Esophagus muscularis mucosa (tissue), 4 donors: ENCODE measurements around the gene ADCY10.

Experiments used
- EP300 ChIP-seq: sonication (generic); formaldehyde crosslinking; IDR thresholded peaks from one replicate; pipeline ENCODE4 v1.6.1; 2017; ENCODE audit warnings: antibody characterized with exemption
- POLR2A ChIP-seq: fragments of 450-650 bp; IDR thresholded peaks from one replicate; pipeline ENCODE4 v1.6.1; 2017; ENCODE audit warnings: antibody characterized with exemption, moderate library complexity, mild to moderate bottlenecking, low read depth
- POLR2AphosphoS5 ChIP-seq, 2 donors: sonication (generic); formaldehyde crosslinking; IDR thresholded peaks; one replicate each; pipeline ENCODE4 v1.6.1; 2017; ENCODE audit warnings: antibody characterized with exemption in 2 of 2
- TF ChIP-seq, protein P1 (sequence below), 3 experiments: fragments of 200-600 bp in 2 of 3; fragments of 450-650 bp in 1 of 3; sonication (generic) in 2 of 3; IDR thresholded peaks; one replicate each; pipeline ENCODE4 v1.5.1; 2017 to 2019; ENCODE audit warnings: antibody characterized with exemption in 3 of 3, mild to moderate bottlenecking in 2 of 3, moderate library complexity in 1 of 3

DNA sequence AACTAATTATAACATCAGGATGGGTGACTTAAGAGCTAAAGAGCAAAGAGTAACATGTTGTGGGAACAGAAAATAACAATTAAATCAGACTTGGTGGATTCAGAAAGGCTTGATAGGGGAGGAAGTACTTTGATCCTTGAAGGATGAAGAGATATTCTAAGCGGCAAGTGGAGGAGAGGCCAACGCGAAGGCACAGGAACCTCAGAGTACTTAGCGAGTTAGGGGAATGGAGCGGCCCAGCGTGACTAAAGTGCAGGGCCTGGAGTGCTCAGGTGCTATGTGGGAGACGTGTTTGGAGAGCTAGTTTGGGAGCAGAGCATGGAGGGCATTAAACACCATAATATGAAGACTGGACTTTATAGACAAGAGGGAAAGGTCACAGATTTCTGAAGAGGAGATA, 64.3 kb downstream of the ADCY10 start:
- TF ChIP-seq, protein P1, sequence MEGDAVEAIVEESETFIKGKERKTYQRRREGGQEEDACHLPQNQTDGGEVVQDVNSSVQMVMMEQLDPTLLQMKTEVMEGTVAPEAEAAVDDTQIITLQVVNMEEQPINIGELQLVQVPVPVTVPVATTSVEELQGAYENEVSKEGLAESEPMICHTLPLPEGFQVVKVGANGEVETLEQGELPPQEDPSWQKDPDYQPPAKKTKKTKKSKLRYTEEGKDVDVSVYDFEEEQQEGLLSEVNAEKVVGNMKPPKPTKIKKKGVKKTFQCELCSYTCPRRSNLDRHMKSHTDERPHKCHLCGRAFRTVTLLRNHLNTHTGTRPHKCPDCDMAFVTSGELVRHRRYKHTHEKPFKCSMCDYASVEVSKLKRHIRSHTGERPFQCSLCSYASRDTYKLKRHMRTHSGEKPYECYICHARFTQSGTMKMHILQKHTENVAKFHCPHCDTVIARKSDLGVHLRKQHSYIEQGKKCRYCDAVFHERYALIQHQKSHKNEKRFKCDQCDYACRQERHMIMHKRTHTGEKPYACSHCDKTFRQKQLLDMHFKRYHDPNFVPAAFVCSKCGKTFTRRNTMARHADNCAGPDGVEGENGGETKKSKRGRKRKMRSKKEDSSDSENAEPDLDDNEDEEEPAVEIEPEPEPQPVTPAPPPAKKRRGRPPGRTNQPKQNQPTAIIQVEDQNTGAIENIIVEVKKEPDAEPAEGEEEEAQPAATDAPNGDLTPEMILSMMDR (IDR thresholded peaks at IDR 0.05), result no peak
- no peak for TF ChIP-seq POLR2A
- no peak for TF ChIP-seq POLR2AphosphoS5 (IDR thresholded peaks at IDR 0.05)
- TF ChIP-seq EP300, result no peak
